Stimulated activated naive CD4-positive, alpha-beta T cell (primary cell): Measurements from ENCODE around the gene RNF121.

Experiments used
- DNase-seq, 6 experiments: peaks; one replicate each; lab custom pipeline; 2025; lab: John Stamatoyannopoulos, UW

RNF121 gene

GRCh38 chr11:72005347-72006260, 76.8 kb downstream of the RNF121 start:
- DNase-seq, result no peak

- no peak for DNase-seq
These were observed 77.7 kb downstream of the RNF121 start for GRCh38 chr11:72006309-72007088.

- DNase-seq, result no peak
These were observed 78.2 kb downstream of the RNF121 start for GRCh38 chr11:72007089-72007476.

- DNase-seq, result no peak
These were observed 78.7 kb downstream of the RNF121 start for GRCh38 chr11:72007587-72007986.

GRCh38 chr11:72008728-72009127, 79.9 kb downstream of the RNF121 start:
- DNase-seq, result no peak

GRCh38 chr11:72009156-72009555, 80.3 kb downstream of the RNF121 start:
- no peak for DNase-seq

GRCh38 chr11:72010529-72011233, 81.8 kb downstream of the RNF121 start:
- DNase-seq, result no peak

- DNase-seq, result no peak
These were observed 83.3 kb downstream of the RNF121 start for GRCh38 chr11:72012091-72012630.

- no peak for DNase-seq
These were observed 84.3 kb downstream of the RNF121 start for GRCh38 chr11:72012897-72013721.

- no peak for DNase-seq
These were observed 85.2 kb downstream of the RNF121 start for GRCh38 chr11:72013765-72014711.

- no peak for DNase-seq
These were observed 86.0 kb downstream of the RNF121 start for GRCh38 chr11:72014761-72015320.

GRCh38 chr11:72015511-72016061, 86.7 kb downstream of the RNF121 start:
- DNase-seq, result no peak

- no peak for DNase-seq
These were observed 89.3 kb downstream of the RNF121 start for GRCh38 chr11:72018171-72018570.

GRCh38 chr11:72023335-72023734, 94.5 kb downstream of the RNF121 start:
- DNase-seq, result no peak

- DNase-seq, result no peak
These were observed 95.4 kb downstream of the RNF121 start for GRCh38 chr11:72024069-72024754.

GRCh38 chr11:72026090-72026489, 97.2 kb downstream of the RNF121 start:
- no peak for DNase-seq

- no peak for DNase-seq
These were observed 101.7 kb downstream of the RNF121 start for GRCh38 chr11:72030472-72031045.

- DNase-seq, result no peak
These were observed 107.8 kb downstream of the RNF121 start for GRCh38 chr11:72036687-72037086.
